ENCODE data around the gene TIMM10B. TPM values are rescaled to one million over a fixed set of nuclear protein-coding genes. Genes with fewer than 3 reads are reported as not detected.

The TIMM10B gene
- total RNA-seq, 6 donors from 2014 or later = 21.0 to 53.0 (median 42.6) TPM

- H3K27ac ChIP-seq = no peak overlapping the region
- H3K36me3 ChIP-seq = peaks cover 0 to 27% (median 18%) of the 10 kb centered on the region in 4 donors
- H3K4me3 ChIP-seq = no peak overlapping the region
- no peaks in the 10 kb centered on the region for H3K9me3 ChIP-seq
- 85 to 89% methylated on average over 2 of the region's 2 CpGs for WGBS, 2 donors
- H3K27me3 ChIP-seq = no peaks in the 10 kb centered on the region
- ATAC-seq (ENCODE audit: low FRiP score in 2 of 2) (no peak), DNase-seq (no peak)
- TF ChIP-seq POLR2A (IDR thresholded peaks at IDR 0.05) (no peak), EP300 (IDR thresholded peaks at IDR 0.05) (no peak), POLR2AphosphoS5 (IDR thresholded peaks at IDR 0.05) (no peak)
- TF ChIP-seq, protein P1, sequence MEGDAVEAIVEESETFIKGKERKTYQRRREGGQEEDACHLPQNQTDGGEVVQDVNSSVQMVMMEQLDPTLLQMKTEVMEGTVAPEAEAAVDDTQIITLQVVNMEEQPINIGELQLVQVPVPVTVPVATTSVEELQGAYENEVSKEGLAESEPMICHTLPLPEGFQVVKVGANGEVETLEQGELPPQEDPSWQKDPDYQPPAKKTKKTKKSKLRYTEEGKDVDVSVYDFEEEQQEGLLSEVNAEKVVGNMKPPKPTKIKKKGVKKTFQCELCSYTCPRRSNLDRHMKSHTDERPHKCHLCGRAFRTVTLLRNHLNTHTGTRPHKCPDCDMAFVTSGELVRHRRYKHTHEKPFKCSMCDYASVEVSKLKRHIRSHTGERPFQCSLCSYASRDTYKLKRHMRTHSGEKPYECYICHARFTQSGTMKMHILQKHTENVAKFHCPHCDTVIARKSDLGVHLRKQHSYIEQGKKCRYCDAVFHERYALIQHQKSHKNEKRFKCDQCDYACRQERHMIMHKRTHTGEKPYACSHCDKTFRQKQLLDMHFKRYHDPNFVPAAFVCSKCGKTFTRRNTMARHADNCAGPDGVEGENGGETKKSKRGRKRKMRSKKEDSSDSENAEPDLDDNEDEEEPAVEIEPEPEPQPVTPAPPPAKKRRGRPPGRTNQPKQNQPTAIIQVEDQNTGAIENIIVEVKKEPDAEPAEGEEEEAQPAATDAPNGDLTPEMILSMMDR (IDR thresholded peaks at IDR 0.05) = no peak
- no peaks in the 10 kb centered on the region for H3K4me1 ChIP-seq
Observed at GRCh38 chr11:6529266-6529665, 48.0 kb downstream of the TIMM10B start.

DNA sequence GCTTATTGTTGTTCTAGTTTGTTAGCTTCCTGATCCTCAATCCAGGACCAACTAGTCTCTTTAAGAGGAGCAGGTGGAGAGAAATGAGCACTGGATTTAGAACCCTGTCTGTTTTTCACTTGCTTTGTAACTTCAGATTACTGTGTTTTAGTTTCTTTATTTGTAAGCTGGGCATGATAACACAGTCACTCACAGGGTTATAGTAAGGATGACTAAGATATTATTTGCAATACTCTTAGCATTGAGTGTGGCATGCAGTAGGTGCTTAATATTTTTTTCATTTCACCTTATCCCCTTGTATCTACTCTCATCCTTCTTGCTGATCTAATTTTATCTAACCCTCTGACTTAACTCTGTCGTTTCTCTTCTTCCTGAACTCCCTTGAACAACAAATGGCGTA lies 49.5 kb downstream of the TIMM10B start:
- Histone ChIP-seq H3K27ac (no peak overlapping the region), H3K27me3 (no peaks in the 10 kb centered on the region), H3K4me3 (no peak overlapping the region), H3K36me3 (peaks cover 0 to 27% (median 19%) of the 10 kb centered on the region in 4 donors), H3K9me3 (no peaks in the 10 kb centered on the region), H3K4me1 (no peaks in the 10 kb centered on the region)
- DNase-seq (no peak), ATAC-seq (ENCODE audit: low FRiP score in 2 of 2) (no peak)
- 89 to 96% methylated on average over 2 of the region's 2 CpGs for WGBS, 2 donors
- TF ChIP-seq POLR2AphosphoS5 (IDR thresholded peaks at IDR 0.05) (no peak), POLR2A (IDR thresholded peaks at IDR 0.05) (no peak), EP300 (IDR thresholded peaks at IDR 0.05) (no peak)
- TF ChIP-seq, protein P1 (IDR thresholded peaks at IDR 0.05) = no peak

GRCh38 chr11:6531267-6531752 lies 50.0 kb downstream of the TIMM10B start:
- no peak overlapping the region for H3K4me3 ChIP-seq
- WGBS, 2 donors = 4 to 18% methylated on average over 1 of the region's 1 CpG
- H3K27me3 ChIP-seq = no peaks in the 10 kb centered on the region
- H3K9me3 ChIP-seq = no peaks in the 10 kb centered on the region
- peak in 1 of 2 donors; percentile 79 for ATAC-seq (ENCODE audit: low FRiP score in 2 of 2)
- TF ChIP-seq POLR2AphosphoS5 (IDR thresholded peaks at IDR 0.05) = no peak
- TF ChIP-seq, protein P1 (IDR thresholded peaks at IDR 0.05) = peak; percentile 57 to 84 (median 77)
- TF ChIP-seq POLR2A (IDR thresholded peaks at IDR 0.05) = no peak
- no peak for TF ChIP-seq EP300 (IDR thresholded peaks at IDR 0.05)
- no peak for DNase-seq
- no peaks in the 10 kb centered on the region for H3K4me1 ChIP-seq
- no peak overlapping the region for H3K27ac ChIP-seq
- peaks cover 0 to 27% (median 19%) of the 10 kb centered on the region in 4 donors for H3K36me3 ChIP-seq

Other genes starting within 250 kb of the TIMM10B start
- 100 to 1,000 TPM in 1 of 6 donors, 10 to 100 TPM in 5; 37.4 to 163 (median 39.6) TPM for gene FHIP1B, start 246.9 kb upstream of the TIMM10B start, total RNA-seq
- gene CNGA4, start 242.4 kb upstream of the TIMM10B start, total RNA-seq = 1 to 10 TPM in 4 of 6 donors, under 1 TPM in 2; 0.23 to 9.3 (median 1.8) TPM
- not detected for gene CCKBR, start 221.7 kb upstream of the TIMM10B start, total RNA-seq
- 100 to 1,000 TPM in 2 of 6 donors, 10 to 100 TPM in 4; 45.1 to 173 (median 65.8) TPM for gene CAVIN3, start 161.0 kb upstream of the TIMM10B start, total RNA-seq
- gene SMPD1, start 91.0 kb upstream of the TIMM10B start, total RNA-seq = 10 to 100 TPM; 25.3 to 62.9 (median 53.9) TPM
- gene APBB1, start 62.4 kb upstream of the TIMM10B start, total RNA-seq = 10 to 100 TPM; 30.4 to 66.8 (median 40.0) TPM
- gene HPX, start 40.5 kb upstream of the TIMM10B start, total RNA-seq = 1 to 10 TPM in 5 of 6 donors, under 1 TPM in 1; 0.67 to 3.6 (median 2.6) TPM
- gene TRIM3, start 7.6 kb upstream of the TIMM10B start, total RNA-seq = 10 to 100 TPM; 21.4 to 63.9 (median 28.7) TPM
- gene ARFIP2, start 170 bp upstream of the TIMM10B start, total RNA-seq = 10 to 100 TPM; 41.7 to 80.7 (median 54.6) TPM
- gene DNHD1, start 15.8 kb downstream of the TIMM10B start, total RNA-seq = 10 to 100 TPM; 10.5 to 79.6 (median 21.6) TPM
- gene RRP8, start 122.1 kb downstream of the TIMM10B start, total RNA-seq = 10 to 100 TPM; 13.4 to 25.2 (median 22.1) TPM
- 100 to 1,000 TPM; 130 to 191 (median 146) TPM for gene ILK, start 122.3 kb downstream of the TIMM10B start, total RNA-seq
- gene TAF10, start 130.7 kb downstream of the TIMM10B start, total RNA-seq = 100 to 1,000 TPM in 3 of 6 donors, 10 to 100 TPM in 3; 60.8 to 153 (median 96.5) TPM
- gene TPP1, start 137.9 kb downstream of the TIMM10B start, total RNA-seq = 100 to 1,000 TPM in 4 of 6 donors, 10 to 100 TPM in 2; 71.6 to 240 (median 145) TPM
- gene DCHS1, start 174.3 kb downstream of the TIMM10B start, total RNA-seq = 10 to 100 TPM in 4 of 6 donors, 1 to 10 TPM in 2; 9.2 to 32.2 (median 12.8) TPM
- gene MRPL17, start 201.8 kb downstream of the TIMM10B start, total RNA-seq = 10 to 100 TPM; 12.6 to 49.2 (median 22.8) TPM